ENCODE results near the gene ATF6B.

The ATF6B gene

DNA sequence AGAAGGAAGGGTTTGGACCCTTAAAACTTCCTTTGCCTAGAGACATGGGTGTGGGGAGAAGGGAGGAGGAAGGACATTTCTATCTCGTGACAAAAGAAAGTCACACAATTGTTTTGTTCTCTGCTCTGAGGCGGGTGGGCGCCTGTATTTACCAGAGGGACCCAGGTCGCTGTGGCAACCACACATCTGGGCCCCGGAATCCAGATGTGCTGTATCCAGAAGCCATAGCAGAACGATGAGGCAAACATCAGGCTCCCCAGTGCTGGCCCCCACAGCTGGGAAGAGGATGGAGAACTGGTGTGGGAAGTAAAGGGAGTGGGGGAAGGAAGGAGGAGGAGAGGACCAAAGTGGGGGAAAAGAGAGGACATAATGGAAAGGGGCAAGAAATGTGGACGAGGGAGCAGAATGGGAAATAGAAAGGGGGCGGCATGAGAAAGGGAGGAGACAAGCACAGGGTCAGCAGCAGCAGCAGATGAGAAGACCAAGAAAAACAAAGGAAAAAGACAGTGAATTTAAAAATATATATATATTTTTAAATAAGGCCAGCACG, 15.5 kb downstream of the ATF6B start:
- DNase-seq (ENCODE audit: low read depth), result no peak
- TF ChIP-seq, protein P1, sequence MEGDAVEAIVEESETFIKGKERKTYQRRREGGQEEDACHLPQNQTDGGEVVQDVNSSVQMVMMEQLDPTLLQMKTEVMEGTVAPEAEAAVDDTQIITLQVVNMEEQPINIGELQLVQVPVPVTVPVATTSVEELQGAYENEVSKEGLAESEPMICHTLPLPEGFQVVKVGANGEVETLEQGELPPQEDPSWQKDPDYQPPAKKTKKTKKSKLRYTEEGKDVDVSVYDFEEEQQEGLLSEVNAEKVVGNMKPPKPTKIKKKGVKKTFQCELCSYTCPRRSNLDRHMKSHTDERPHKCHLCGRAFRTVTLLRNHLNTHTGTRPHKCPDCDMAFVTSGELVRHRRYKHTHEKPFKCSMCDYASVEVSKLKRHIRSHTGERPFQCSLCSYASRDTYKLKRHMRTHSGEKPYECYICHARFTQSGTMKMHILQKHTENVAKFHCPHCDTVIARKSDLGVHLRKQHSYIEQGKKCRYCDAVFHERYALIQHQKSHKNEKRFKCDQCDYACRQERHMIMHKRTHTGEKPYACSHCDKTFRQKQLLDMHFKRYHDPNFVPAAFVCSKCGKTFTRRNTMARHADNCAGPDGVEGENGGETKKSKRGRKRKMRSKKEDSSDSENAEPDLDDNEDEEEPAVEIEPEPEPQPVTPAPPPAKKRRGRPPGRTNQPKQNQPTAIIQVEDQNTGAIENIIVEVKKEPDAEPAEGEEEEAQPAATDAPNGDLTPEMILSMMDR (IDR thresholded peaks at IDR 0.05; ENCODE audit: insufficient read depth, low read depth, low read length, missing control alignments), result no peak
- H3K4me3 ChIP-seq (ENCODE audit: low read depth, low read length), result no peak overlapping the region

DNA sequence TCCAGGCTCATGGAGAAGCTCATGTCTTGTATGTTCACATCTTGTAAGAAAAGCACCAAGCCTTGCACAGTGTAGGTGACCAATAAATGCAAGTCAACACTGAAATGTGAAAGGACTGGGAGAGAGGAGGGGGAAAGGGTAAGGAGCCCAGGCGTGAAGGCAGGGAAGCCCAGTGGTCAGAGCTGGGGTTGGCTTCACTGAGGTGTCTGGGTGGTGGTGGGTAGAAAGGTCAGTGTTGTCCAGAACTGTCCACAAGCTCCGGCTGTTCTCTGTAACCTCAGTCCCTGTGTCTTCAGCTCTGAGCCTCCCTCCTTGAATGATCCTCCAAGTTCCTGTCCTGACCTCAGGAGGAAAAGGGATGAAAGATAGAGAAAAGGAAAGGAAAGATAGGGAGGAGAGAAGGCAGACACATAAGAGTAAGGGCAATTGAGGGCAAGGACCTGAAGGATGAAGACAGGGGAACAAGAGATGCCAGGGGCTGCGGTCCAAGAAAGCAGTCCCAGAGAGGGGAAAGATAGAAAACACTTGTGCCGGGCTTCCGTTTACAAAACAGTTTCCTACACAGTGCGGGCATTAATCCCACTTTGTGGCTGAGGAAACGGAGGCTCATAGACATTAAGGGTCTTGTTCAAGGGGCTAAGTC, 16.5 kb downstream of the ATF6B start:
- no peak for DNase-seq (ENCODE audit: low read depth)
- H3K4me3 ChIP-seq (ENCODE audit: low read depth, low read length), result no peak overlapping the region
- TF ChIP-seq, protein P1 (IDR thresholded peaks at IDR 0.05; ENCODE audit: insufficient read depth, low read depth, low read length, missing control alignments), result no peak

DNA sequence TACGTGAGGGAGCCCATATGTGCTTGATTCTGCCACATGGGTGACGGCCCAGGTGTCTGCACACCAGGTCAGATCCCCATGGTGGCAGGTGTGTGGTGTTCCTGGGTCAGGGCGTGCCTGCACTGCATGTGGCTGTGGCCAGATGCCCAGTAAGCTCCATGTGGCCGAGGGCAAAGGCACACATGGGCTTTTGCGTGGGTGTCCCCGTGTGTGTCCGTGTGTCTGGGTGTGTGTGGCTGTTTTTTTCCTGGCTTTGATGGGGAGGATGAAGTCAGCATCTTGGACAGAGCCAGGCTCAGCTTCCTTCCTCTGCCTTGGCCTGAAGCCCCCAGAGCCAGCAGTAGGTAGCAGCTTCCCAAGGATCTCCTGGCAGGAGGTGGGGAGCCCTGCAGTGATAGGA, 17.4 kb downstream of the ATF6B start:
- no peak for DNase-seq (ENCODE audit: low read depth)
- TF ChIP-seq, protein P1 (IDR thresholded peaks at IDR 0.05; ENCODE audit: insufficient read depth, low read depth, low read length, missing control alignments), result no peak
- no peak overlapping the region for H3K4me3 ChIP-seq (ENCODE audit: low read depth, low read length)

DNA sequence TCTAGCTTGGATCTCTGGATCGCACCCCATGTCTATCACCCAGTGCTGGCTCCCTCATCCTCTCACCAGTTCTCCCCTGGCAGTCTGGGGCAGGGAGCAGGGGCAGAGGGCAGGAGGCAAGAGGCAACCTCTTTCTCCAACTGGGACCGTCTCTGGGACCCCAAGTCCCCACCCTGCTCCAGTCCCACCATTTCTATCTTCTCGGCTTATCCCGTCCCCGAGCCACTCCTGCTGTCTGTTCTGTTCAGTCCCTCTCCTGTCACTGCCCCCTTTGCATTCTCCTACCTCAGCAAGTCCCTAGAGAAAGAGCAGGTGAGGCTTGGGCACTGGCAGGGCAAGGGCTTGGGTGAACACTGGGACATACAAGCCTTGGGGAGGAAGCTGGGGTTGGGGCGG, 18.3 kb downstream of the ATF6B start:
- H3K4me3 ChIP-seq (ENCODE audit: low read depth, low read length), result no peak overlapping the region
- DNase-seq (ENCODE audit: low read depth), result no peak
- TF ChIP-seq, protein P1 (IDR thresholded peaks at IDR 0.05; ENCODE audit: insufficient read depth, low read depth, low read length, missing control alignments), result no peak

DNA sequence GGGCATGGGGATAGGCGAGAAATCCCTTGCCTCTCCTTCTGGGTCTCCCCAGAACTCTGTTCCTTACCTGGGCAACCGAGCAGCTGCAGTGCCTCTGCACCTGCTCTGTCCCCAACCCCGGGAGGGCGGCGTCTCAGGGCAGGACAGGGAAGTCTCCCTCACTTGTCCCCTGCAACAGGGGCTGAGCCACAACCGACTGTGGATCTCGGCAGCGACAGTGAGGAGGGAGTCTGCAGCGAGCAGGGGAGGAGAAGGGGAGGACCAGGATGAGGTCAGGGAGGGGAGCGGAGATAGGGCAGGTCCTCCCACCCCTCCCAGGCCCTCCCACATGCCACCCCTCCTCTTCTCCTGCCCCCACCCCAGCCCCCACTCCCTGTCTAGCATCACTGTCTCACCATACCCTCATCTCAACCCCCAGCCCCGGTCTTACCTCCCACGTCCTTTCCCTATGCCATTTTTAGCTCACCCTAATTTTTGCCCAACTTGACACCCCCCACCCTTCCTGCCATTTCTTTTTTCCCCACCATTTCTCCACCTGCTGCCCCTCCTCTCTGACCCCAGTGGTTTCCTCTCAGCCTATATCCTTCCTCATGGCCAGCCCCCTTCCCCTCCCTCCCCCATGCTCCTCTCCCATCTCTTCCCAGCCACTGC, 18.8 kb downstream of the ATF6B start, which contains the start of gene TNXB:
Gene TNXB (minus strand): TSS at position 225 of the 651 bp plus-strand sequence. CDS start 11,140 bp downstream, outside the sequence.
- H3K4me3 ChIP-seq (ENCODE audit: low read depth, low read length), result no peak within 1 kb of the TSS
- no peak for DNase-seq (ENCODE audit: low read depth)
- TF ChIP-seq, protein P1 (IDR thresholded peaks at IDR 0.05; ENCODE audit: insufficient read depth, low read depth, low read length, missing control alignments), result no peak

DNA sequence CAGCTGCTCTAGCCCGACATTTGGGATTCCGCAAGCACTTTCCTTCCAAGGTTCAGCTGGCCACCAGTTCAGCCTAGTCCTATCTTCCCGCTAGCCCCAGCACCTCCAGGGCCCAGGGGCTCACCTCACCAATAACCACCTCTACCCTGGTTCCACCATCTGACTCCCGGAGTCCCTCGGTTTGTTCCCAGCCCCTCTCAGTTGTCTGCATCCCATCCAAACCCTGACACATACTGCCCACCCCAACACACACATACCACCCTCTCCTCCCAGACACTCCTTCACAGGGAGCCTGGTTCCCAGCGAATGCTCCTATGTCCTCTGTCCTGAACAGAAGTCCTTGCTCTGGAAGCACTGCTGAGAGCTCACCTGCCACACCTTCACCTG, 19.3 kb downstream of the ATF6B start:
- TF ChIP-seq, protein P1 (IDR thresholded peaks at IDR 0.05; ENCODE audit: insufficient read depth, low read depth, low read length, missing control alignments), result no peak
- no peak for DNase-seq (ENCODE audit: low read depth)
- no peak overlapping the region for H3K4me3 ChIP-seq (ENCODE audit: low read depth, low read length)

All from GM12865 (cell line).